Activated T-cell treated with anti-CD3 and anti-CD28 coated beads for 48 hours (primary cell): ENCODE measurements around the gene UBL4A.
"Not testable (repeated sequence)": the region's sequence is repeated elsewhere in the genome, so short reads cannot be mapped to it uniquely, and the experiment has no call there.

Source experiments
- DNase-seq: peaks from one replicate; pipeline ENCODE4 v3.0.0-alpha.2; 2020; ENCODE audit warnings: low read depth

Gene UBL4A

GRCh38 chrX:154507673-154508383, 21.4 kb upstream of the UBL4A start:
- DNase-seq, result no peak

DNA sequence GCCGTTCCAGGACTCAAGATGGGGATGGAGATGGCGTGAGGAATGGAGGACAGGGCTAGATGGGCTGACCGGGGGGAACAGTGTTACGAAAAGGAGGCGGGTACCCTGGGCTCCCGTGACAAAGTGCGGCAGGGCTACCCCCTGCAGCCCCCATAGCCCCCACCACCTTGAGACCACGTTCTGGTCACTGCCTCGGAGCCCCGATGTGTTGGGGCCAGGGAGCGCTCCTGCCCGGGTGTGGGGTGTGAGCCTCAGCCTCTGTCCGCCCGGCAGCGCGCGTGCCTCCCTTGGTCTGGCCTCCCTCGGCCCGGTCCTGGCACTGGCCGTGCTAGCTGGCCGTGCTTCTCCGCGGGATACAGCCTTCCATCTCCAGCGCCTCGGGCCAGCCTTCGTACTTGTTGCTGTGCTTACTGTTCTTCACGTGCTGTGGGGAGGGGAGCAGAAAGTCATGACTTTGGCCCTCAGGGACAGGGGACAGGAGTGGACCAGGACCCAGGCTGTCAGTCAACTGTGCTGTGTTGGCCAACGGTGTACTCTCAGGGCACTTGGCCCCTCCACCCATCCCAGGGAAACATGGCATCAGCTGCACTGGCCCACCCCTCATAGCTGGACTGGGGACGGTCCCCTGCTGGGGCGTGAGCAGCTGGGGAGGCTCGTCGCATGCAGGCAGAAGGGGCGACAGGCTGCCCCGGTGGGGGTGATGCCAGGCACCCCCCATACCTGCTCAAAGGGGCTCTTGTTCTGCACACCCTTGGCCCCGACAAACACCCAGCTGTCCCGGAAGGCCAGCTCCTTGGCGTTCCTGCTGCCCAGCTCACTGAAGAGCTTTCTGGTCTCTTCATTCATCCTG, 20.3 kb upstream of the UBL4A start:
- DNase-seq, result no peak

DNA sequence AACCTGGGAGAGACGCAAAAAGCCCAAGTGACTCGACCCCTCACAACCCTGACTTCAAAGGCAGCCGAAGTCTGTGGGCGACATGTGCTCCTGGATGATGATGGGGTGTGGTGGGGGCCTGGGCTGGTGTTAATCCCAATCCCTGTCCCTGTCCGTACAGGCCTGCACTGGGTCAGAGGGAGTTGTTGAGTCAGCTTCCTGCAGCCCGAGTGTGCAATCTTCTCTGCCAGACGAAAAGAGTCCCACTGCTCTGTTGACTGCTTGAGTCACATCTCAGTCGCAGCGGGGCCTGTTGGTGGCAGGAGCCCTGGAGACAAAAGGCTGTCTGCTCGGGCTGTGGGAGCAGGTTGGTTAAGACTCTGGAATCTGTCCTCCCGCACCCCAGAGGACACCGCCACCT, 19.3 kb upstream of the UBL4A start:
- no peak for DNase-seq

DNA sequence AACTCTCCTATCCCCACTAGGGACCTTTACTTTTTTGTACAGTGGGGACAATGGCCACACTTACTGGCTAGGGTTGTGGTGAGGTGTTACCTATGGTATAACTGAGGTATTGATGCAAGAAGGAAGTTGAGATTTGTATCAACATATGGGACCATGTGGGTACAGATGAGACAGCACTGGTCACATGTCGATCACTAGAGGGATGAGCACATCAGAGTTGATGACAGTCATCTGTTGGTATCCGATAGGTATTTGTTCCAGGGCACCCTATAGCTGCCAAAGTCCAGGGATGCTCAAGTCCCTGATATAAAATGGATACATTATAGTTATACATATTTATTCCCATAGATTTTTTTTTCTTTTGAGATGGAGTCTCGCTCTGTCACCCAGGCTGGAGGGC, 16.6 kb upstream of the UBL4A start:
- DNase-seq, result no peak

DNA sequence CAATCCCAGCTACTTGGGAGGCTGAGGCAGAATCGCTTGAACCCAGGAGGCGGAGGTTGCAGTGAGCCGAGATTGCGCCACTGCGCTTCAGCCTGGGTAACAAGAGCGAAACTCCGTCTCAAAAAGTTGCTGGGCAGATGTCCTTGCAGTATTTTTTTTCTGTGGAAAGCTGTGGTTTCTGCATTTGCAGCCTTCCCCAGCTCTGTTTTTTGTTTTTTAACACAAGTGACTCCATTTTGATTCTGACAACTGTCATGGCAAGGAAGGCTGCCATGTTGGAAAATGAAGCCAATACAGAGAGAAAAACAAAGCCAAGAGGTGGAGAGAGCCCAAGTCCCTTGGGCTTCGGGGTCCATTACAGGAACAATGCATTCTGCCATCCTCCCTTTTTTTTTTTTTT, 15.7 kb upstream of the UBL4A start:
- DNase-seq, result no peak

- DNase-seq, result not testable (repeated sequence)
Observed at GRCh38 chrX:154501423-154501822, 15.0 kb upstream of the UBL4A start.

GRCh38 chrX:154496591-154497137, 10.2 kb upstream of the UBL4A start:
- DNase-seq, result not testable (repeated sequence)

- no peak for DNase-seq
Observed at GRCh38 chrX:154495472-154495922, 9.1 kb upstream of the UBL4A start.

DNA sequence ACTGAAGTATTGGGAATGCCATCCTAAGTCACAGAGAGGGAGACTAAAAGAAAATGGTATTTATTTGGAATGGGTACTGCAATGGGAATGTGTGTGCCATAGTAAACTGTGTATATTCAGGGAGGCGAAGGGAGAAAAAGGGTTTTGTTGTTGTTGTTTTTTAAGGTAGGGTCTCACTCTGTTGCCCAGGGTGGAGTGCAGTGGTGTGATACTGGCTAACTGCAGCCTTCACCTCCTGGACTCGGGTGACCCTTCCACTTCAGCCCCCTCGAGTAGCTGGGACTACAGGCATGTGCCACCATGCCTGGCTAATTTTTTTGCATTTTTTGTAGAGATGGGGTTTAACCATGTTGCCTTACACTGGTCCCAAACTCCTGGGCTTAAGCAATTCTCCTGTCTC, 8.3 kb upstream of the UBL4A start:
- DNase-seq, result no peak

DNA sequence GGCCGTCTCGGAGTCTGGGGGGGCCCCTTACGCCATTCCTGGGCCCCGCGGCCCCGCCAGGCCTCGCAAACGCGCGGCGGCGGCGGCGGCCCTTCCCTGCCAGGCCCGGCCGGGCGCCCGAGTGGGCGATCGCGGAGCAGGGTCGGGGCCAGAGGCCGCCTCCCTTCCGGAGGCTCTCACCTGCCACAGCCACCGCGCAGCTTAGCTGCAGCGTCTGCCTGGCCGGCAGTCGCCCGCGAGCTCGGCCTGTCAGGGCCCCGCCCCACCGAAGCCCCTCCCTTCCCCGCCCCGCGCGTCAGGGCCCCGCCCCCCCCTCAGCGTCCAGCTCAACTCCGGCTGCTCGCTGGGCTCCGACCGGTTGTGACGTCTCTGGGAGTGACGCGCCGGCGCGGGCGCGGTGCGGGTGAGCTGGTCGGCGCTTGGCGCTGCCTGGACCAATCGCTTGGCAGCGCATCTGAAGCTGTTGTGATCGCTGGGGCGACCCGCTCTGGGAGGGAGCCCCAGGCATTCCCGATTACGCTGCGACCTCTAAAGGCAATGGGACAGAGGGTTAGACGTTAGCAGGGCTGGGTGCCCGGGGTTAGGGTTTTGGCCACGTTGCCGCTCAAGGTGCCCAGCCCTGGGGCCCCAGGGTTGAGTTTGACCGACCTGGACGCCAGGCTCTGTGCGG, 4.1 kb upstream of the UBL4A start, which contains the start of gene SLC10A3:
Gene SLC10A3 (minus strand): TSS at position 216 of the 670 bp plus-strand sequence. CDS start 1,689 bp downstream, outside the sequence.
- peak; percentile 89 for DNase-seq

DNA sequence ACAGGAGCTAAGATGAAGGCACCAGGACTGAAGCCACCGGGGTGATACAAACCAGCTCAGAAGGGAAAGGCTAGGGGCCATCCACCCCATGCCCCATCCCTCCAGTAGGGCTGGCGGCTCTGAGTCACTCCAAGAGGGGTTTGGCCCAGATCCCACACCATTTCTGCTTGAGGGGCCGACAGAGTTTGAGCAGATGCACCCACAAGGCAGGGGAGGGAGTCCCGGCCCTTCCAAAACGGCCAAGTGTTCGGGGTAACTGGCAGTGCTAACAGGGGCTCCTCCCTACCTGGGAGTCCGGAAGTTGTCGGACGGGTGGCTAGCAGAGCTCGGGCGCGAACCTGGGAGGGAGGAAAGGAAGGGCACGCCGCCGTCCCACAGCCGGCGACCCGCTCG, 3.6 kb upstream of the UBL4A start:
- DNase-seq, result no peak

- DNase-seq, result no peak
Observed at GRCh38 chrX:154489182-154489581, 2.8 kb upstream of the UBL4A start.

DNA sequence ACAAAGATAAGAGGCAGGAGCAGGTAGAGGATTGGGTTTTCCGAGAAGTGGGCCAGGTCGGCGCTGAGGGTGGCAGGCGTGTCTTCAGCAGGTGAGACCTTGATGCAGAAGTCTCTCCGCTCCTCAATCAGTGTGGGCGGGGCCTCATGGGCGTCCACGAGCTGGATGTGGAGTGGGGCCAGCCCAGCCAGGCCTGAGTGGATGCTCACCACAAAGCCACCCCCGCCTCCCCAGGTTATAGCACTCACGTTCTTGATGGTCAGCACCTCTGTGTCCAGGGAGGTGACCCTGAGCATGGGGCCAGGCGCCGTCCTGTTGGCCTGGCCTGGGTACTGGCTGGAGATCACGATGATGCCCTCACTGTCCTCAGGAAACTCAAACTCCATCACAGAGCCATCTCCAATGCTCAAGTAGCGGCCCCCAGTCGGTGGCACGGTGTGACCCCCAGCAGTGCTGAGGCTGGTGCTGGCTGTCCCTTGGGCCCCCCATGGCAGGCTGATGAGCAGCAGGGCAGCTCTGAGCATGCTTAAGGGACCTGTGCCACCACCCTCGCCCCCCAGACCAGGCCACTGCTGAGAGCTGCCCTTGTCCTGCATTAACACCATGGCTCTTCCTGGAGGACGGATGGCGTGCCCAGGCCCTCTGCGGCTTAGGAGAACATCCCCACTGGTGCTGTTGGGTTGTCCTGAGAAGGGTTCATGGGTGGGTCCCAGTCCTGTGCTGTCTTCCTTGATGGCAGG, 2.1 kb upstream of the UBL4A start:
- DNase-seq, result no peak

DNA sequence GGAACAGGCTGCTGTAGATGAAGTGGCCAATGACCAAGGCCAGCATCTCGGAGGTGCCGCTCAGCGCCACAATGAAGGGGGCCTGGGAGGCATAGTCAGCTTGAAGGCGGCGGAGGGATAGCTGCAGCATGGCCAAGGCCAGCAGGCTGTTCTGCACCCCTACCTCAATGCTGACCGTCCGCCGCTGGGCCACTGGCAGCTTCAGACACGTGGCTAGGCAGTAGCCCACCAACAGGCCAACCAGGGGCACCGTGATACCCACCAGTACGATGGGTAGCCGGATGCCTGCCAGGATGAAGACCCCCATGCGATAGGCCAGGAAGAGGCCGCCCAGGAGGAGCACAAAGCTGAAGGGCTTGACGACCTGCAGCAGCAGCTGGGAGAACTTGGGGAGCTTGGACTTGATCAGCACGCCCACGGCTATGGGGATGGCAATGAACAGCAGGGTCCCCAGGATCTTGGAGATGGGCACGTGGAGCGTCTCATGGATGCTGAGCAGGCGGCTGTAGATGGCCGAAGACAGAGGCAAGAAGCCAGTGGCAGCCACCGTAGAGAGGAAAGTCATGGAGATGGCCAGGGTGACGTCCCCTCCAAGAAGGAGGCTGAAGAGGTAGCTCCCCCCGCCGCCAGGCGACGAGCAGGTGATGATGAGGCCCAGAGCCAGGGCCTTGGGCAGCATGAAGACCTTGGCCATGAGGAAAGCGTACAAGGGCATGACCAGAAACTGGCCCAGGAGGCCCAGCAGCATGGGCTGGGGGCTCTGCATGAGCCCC, 1.3 kb upstream of the UBL4A start:
- no peak for DNase-seq

- DNase-seq, result no peak
Observed at GRCh38 chrX:154486052-154486395, 391 bp downstream of the UBL4A start.

DNA sequence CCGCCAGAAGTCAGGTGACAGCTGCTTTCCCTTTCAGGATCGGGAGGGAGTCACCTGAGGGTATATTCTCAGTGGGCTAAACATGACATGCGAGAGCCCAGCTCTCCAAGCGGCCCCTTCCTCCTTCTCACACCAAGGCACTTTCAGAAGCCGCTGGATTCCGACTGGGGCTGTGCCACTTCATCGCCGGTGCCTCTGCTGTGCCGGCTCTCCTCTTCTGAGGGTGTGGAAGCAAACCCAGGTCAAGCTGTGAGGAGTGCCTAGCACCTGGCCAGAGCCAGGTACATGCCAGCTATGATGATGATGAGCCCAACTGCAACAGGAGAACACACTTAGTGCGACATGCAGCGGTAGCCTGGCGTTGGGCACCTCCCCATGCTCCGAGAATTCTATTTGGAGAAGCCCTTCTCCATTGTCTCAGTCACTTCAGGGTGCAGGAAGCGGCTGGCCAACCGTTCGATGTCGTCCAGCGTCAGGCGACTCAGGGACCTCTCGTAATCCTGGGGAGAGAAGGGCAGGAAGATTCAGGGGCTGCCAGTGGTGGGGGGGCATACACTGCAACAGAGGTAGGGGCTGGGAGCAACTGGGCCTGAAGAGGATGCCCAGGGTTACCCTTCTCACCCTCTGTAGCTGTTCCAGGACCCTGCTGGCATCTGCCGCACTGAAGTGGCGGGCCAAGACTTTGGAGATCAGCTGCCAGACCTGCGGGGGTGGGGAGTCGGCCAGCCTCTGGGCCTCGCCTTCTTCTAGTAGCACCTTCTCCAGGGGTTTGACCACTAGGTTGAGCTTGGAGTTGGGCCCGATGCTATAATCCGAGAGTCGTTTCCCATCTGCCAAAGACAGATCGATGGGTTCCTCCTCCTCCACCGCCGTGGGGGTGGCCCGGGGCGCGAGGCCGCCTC, 1.0 kb downstream of the UBL4A start:
- DNase-seq, result no peak

DNA sequence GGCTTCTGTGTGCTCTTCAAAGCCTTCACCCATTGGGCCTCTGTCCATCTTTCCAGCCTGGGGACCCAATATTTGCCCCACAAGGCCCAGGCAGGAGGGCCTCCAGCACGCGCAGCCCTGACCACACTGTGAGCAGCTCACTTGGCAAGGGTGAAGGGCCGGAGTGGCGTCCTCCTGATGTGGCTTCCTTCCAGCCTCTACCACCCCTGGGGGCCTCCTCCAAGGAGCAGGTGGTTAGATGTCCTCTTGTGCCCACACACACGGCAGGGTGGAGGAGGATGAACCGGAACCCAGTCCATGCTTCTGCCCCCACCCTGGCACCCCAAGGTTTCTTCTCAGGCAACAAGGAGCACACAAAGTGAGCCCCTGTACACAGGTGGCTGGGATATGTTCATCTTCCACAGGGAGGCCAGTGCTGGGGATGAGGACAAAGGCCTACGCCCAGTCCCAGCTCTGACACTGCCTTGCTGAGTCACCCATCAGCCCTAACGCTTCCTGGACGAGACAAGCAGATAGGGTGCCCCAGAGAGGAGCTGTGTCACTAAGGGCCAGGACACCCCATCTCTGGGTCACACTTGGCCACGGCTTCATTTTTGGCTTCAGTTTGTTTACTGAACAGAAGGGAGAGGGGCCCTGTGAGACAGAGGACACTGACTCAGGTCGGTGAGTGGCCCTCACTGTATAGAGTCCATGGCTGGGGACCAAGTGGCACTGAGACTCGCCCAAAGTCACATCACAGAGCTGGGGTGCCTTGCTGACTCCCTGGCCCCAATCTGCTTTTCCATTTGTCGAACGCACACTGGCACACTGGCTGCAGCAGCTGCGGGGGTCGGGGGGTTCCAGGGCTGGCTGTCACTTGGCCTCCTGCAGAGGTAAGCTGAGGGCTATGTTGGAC, 1.9 kb downstream of the UBL4A start:
- no peak for DNase-seq

DNA sequence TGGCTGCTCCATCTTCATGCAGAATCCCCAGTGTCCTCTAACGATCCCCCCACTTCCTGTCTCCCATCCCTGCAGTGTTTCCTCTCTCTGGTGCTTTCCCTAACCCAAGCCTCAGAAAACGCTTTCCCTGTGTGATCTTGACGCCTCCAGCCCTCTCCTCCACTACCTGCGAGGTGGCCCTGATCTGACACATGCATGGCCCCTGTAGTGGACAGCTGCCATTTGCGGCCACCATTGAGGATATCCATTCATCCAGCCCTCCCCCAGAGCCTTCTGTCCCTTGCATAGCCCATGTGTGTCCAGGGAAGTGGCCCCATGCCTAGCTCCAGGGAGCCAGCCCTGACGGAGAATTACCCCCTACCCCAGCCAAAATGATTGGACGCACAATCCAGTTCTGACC, 3.1 kb downstream of the UBL4A start:
- DNase-seq, result no peak

DNA sequence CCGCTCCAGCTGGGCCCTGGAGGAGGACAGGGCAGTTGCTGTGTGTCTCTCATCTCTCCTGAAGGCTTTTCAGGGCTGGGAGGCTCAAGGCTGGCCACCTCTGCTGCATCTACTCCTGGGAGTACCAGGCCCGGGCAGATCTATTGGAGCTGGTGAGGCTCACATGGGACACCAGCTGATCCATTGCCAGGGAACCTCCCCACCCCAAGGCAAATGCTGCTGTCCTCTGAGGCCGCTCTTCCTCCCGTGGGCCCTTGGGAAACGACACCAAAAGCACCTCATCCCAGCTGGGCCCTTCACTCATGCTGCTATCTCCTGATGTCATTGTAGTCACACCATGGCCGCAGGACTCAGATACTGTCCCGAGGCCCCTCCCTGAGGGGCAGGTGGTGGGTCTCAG, 3.6 kb downstream of the UBL4A start:
- DNase-seq, result no peak
